Skeletal muscle tissue (tissue), 5 donors: Measurements from ENCODE around the gene SLC18B1. TPM values are rescaled to one million over a fixed set of nuclear protein-coding genes. Genes with fewer than 3 reads are reported as not detected.
A peak's percentile ranks its signal among the peaks of the same experiment; 100 is the strongest.

Experiments
- H3K27ac ChIP-seq: one replicate; pipeline ENCODE4 v1.7.0; 2013; ENCODE audit warnings: mild to moderate bottlenecking, low read depth, low read length, inconsistent platforms
- H3K27me3 ChIP-seq, 3 donors: one replicate each; pipeline ENCODE4 v1.7.0; 2013; ENCODE audit warnings: low read length in 3 of 3; ENCODE audit not compliant: control insufficient read depth in 3 of 3, insufficient read depth in 3 of 3
- H3K36me3 ChIP-seq, 3 donors: one replicate each; pipeline ENCODE4 v1.7.0; 2013; ENCODE audit warnings: low read length in 3 of 3; ENCODE audit not compliant: control insufficient read depth in 3 of 3, insufficient read depth in 3 of 3
- H3K4me1 ChIP-seq, 3 donors: one replicate each; pipeline ENCODE4 v1.7.0; 2013; ENCODE audit warnings: low read length in 3 of 3, mild to moderate bottlenecking in 3 of 3; ENCODE audit not compliant: control insufficient read depth in 3 of 3, insufficient read depth in 3 of 3
- H3K4me3 ChIP-seq, 3 donors: one replicate each; pipeline ENCODE4 v1.7.0; 2013; ENCODE audit warnings: low read length in 3 of 3
- H3K9ac ChIP-seq, 3 donors: one replicate each; pipeline ENCODE4 v1.7.0; 2013; ENCODE audit warnings: low read length in 3 of 3, mild to moderate bottlenecking in 3 of 3, moderate library complexity in 2 of 3, low read depth in 1 of 3
- H3K9me3 ChIP-seq, 3 donors: one replicate each; pipeline ENCODE4 v1.7.0; 2013; ENCODE audit warnings: low read length in 3 of 3; ENCODE audit not compliant: control insufficient read depth in 3 of 3
- small RNA-seq: library from RNA; depleted of rRNA; stranded (forward); fragments of <200 nt; gene quantifications from one replicate; pipeline ENCODE3, GENCODE V24; 2014
- total RNA-seq: library from RNA; depleted of rRNA; stranded (reverse); fragments of >200 nt; gene quantifications from one replicate; pipeline ENCODE4 v1.2.3, GENCODE V29; 2014
- donor health status: Osteomylitis.

The SLC18B1 gene
- total RNA-seq, 1 donor from 2014 or later = 12.0 TPM

GRCh38 chr6:132728616-132729015 lies 69.8 kb downstream of the SLC18B1 start:
- no peak overlapping the region for H3K4me3 ChIP-seq
- no peaks in the 10 kb centered on the region for H3K27me3 ChIP-seq
- no peaks in the 10 kb centered on the region for H3K36me3 ChIP-seq
- no peaks in the 10 kb centered on the region for H3K4me1 ChIP-seq
- no peak overlapping the region for H3K9ac ChIP-seq
- no peaks in the 10 kb centered on the region for H3K9me3 ChIP-seq
- no peak overlapping the region for H3K27ac ChIP-seq

DNA sequence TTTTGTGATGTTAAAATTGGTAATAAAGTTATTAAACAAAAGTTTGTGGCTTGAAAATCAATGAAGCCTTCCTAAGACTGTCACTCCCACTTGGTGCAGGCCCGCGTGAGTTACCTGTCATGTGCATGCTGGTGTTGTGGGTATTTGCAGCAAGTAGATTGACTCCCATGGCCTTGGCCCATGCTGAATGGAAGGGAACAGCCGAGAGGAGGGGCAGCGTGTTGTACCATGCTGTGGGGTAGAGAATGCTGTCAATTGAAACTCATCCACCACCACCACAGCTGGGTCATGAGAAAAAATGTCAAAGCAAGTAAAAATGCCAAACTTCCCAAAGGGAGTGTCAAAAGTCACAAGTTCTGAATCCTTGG lies 71.8 kb downstream of the SLC18B1 start:
- no peaks in the 10 kb centered on the region for H3K4me1 ChIP-seq
- no peak overlapping the region for H3K9ac ChIP-seq
- no peaks in the 10 kb centered on the region for H3K9me3 ChIP-seq
- H3K4me3 ChIP-seq = no peak overlapping the region
- H3K36me3 ChIP-seq = no peaks in the 10 kb centered on the region
- H3K27ac ChIP-seq = no peak overlapping the region
- no peaks in the 10 kb centered on the region for H3K27me3 ChIP-seq

DNA sequence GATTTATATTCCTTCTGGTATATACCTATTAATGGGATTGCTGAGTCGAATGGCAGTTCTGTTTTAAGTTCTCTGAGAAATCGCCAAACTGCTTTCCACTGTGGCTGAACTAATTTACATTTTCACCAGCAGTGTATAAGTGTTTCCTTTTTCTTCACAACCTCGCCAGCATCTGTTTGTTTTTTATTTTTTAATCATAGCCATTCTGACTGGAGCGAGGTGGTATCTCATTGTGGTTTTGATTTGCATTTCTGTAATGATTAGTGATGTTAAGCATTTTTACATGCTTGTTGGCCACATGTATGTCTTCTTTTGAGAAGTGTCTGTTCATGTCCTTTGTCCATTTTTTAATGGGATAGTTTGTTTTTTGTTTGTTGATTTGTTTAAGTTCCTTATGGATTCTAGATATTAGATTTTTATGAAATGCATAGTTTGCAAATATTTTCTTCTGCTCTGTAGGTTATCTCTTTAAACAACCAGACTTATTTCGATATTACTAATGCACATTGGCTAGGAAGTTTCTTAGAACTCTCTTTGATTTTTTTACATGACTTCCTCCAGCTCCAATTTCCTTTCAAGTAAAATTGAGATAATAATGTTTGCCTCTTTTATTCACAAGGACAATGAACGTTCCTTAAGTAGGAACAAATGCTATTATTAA lies 72.4 kb downstream of the SLC18B1 start:
- H3K27me3 ChIP-seq = no peaks in the 10 kb centered on the region
- H3K4me1 ChIP-seq = no peaks in the 10 kb centered on the region
- no peak overlapping the region for H3K27ac ChIP-seq
- H3K9me3 ChIP-seq = no peaks in the 10 kb centered on the region
- no peaks in the 10 kb centered on the region for H3K36me3 ChIP-seq
- H3K9ac ChIP-seq = no peak overlapping the region
- H3K4me3 ChIP-seq = no peak overlapping the region

DNA sequence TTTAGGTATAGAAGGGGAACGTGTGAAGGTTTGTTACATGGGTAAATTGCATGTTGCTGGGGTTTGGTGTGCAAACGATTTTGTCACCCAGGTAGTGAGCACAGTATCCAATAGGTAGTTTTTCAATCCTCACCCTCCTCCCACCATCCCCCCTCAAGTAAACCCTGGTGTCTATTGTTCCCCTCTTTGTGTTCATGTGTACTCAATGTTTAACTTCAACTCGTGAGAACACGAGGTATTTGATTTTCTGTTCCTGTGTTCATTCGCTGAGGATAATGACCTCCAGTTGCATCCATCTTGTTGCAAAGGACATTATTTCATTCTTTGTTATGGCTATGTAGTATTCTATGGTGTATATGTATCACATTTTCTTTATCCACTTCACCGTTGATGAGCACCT lies 73.0 kb downstream of the SLC18B1 start:
- no peaks in the 10 kb centered on the region for H3K36me3 ChIP-seq
- H3K4me3 ChIP-seq = no peak overlapping the region
- no peaks in the 10 kb centered on the region for H3K9me3 ChIP-seq

GRCh38 chr6:132719736-132720448 lies 78.5 kb downstream of the SLC18B1 start:
- Histone ChIP-seq H3K27me3 (no peaks in the 10 kb centered on the region), H3K9ac (no peak overlapping the region), H3K36me3 (no peaks in the 10 kb centered on the region), H3K27ac (no peak overlapping the region), H3K4me3 (no peak overlapping the region), H3K4me1 (no peaks in the 10 kb centered on the region), H3K9me3 (no peaks in the 10 kb centered on the region)

More for the DNA sequence above, 73.0 kb downstream of the SLC18B1 start:
- no peak overlapping the region for H3K27ac ChIP-seq
- H3K4me1 ChIP-seq = no peaks in the 10 kb centered on the region
- no peak overlapping the region for H3K9ac ChIP-seq
- H3K27me3 ChIP-seq = no peaks in the 10 kb centered on the region

Small RNA genes lying within 50 kb of the gene (small RNA-seq; reads per million reads assigned to genes)
- gene SNORA33 (9.8 reads per million, percentile 92 among the genes with 10 or more reads in this experiment), gene SNORD100 (1,896 reads per million, percentile 99 among the genes with 10 or more reads in this experiment), gene SNORD101 (950 reads per million, percentile 98 among the genes with 10 or more reads in this experiment)

Other genes with a start within 250 kb of the SLC18B1 start
- gene TAAR8, start 246.0 kb downstream of the SLC18B1 start, total RNA-seq = not detected
- gene TAAR6, start 228.3 kb downstream of the SLC18B1 start, total RNA-seq = not detected
- not detected for gene TAAR5, start 208.9 kb downstream of the SLC18B1 start, total RNA-seq
- not detected for gene TAAR2, start 174.4 kb downstream of the SLC18B1 start, total RNA-seq
- gene TAAR1, start 139.5 kb downstream of the SLC18B1 start, total RNA-seq = not detected
- under 0.01 TPM for gene VNN1, start 84.6 kb downstream of the SLC18B1 start, total RNA-seq
- gene VNN2, start 40.7 kb downstream of the SLC18B1 start, total RNA-seq = 8.4 TPM
- 1,506 TPM for gene RPS12, start 15.9 kb upstream of the SLC18B1 start, total RNA-seq